IMR-90 (cell line): ENCODE measurements around the gene TMEFF1. TPM values are rescaled to one million over a fixed set of nuclear protein-coding genes. Genes with fewer than 3 reads are reported as not detected.

Experiments
- ATAC-seq: fragments of 200-7000 bp; cut with Tn5 transposase; 2 replicates; pipeline ENCODE4 v1.9.1; 2020; ENCODE audit warnings: low read depth, mild to moderate bottlenecking, moderate library complexity
- BruUV-seq: library from RNA; stranded (reverse); fragments of 400-500 nt; replicated peaks from 2 replicates; lab custom pipeline; 2021; lab: Mats Ljungman, UMichigan
- CTCF ChIA-PET: fragments of 300-600 bp; formaldehyde crosslinking; extraction: SDS; loops from one replicate; lab custom pipeline; 2021; ENCODE audit warnings: antibody characterized with exemption; lab: Yijun Ruan, JAX
- POLR2A ChIA-PET: fragments of 300-600 bp; sonication (Branson Sonifier 250); formaldehyde crosslinking; loops from one replicate; lab custom pipeline; 2022; ENCODE audit warnings: antibody characterized with exemption; ENCODE audit not compliant: unreplicated experiment; lab: Charles Lee
- DNase-seq: peaks from one replicate; pipeline ENCODE4 v3.0.0; 2013
- H2AFZ ChIP-seq: replicated peaks from 2 replicates; pipeline ENCODE3; 2013; ENCODE audit warnings: low read length, mild to moderate bottlenecking; ENCODE audit not compliant: poor library complexity
- H2AK5ac ChIP-seq: 2 replicates; pipeline ENCODE4 v1.6.1; 2013; ENCODE audit warnings: low read depth, low read length, inconsistent platforms
- H2AK9ac ChIP-seq: replicated peaks from 2 replicates; pipeline ENCODE3; 2013; ENCODE audit warnings: mild to moderate bottlenecking, low read depth, low read length, moderate library complexity; ENCODE audit not compliant: poor library complexity
- H2BK120ac ChIP-seq: 2 replicates; pipeline ENCODE4 v1.6.1; 2013; ENCODE audit warnings: low read depth, low read length, inconsistent platforms
- H2BK15ac ChIP-seq: 3 replicates; pipeline ENCODE4 v1.6.1; 2013; ENCODE audit warnings: low read depth, low read length, inconsistent platforms
- H2BK20ac ChIP-seq: 2 replicates; pipeline ENCODE4 v1.6.1; 2013; ENCODE audit warnings: low read depth, mild to moderate bottlenecking, inconsistent platforms, low read length, moderate library complexity
- H2BK5ac ChIP-seq: 2 replicates; pipeline ENCODE4 v1.6.1; 2013; ENCODE audit warnings: mild to moderate bottlenecking, low read depth, low read length, inconsistent platforms; ENCODE audit not compliant: poor library complexity, severe bottlenecking
- H3K14ac ChIP-seq: replicated peaks from 2 replicates; pipeline ENCODE4 v1.6.1; 2013; ENCODE audit warnings: low read depth, low read length, inconsistent platforms
- H3K18ac ChIP-seq: 2 replicates; pipeline ENCODE4 v1.6.1; 2013; ENCODE audit warnings: low read depth, low read length, control low read depth
- H3K23ac ChIP-seq: 2 replicates; pipeline ENCODE4 v1.6.1; 2013; ENCODE audit warnings: low read depth, low read length, inconsistent platforms
- H3K27ac ChIP-seq: 2 replicates; pipeline ENCODE4 v1.5.1; 2013; ENCODE audit warnings: mild to moderate bottlenecking, control low read depth, low read length; ENCODE audit not compliant: insufficient read depth
- H3K27me3 ChIP-seq: 2 replicates; pipeline ENCODE4 v1.6.1; 2013; ENCODE audit warnings: low read length; ENCODE audit not compliant: control insufficient read depth, insufficient read depth
- H3K36me3 ChIP-seq: 2 replicates; pipeline ENCODE4 v1.6.1; 2013; ENCODE audit warnings: low read length, mixed read lengths; ENCODE audit not compliant: control insufficient read depth, insufficient read depth
- H3K4ac ChIP-seq: 2 replicates; pipeline ENCODE4 v1.6.1; 2013; ENCODE audit warnings: low read depth, low read length, inconsistent platforms
- H3K4me1 ChIP-seq: 2 replicates; pipeline ENCODE4 v1.6.1; 2013; ENCODE audit warnings: low read length, mixed read lengths; ENCODE audit not compliant: control insufficient read depth, insufficient read depth
- H3K4me2 ChIP-seq: 2 replicates; pipeline ENCODE4 v1.6.1; 2013; ENCODE audit warnings: low read depth, mild to moderate bottlenecking, control low read depth, low read length, moderate library complexity
- H3K4me3 ChIP-seq: 2 replicates; pipeline ENCODE4 v1.5.1; 2013; ENCODE audit warnings: low read depth, mild to moderate bottlenecking, control low read depth, low read length, moderate library complexity; ENCODE audit not compliant: insufficient read depth
- H3K56ac ChIP-seq: 2 replicates; pipeline ENCODE4 v1.6.1; 2013; ENCODE audit warnings: low read length, inconsistent platforms; ENCODE audit not compliant: insufficient read depth; ENCODE audit errors: extremely low read depth
- H3K79me1 ChIP-seq, 2 experiments: 2 replicates each; pipeline ENCODE4 v1.6.1; 2013; ENCODE audit warnings: low read length in 2 of 2, inconsistent platforms in 1 of 2, low read depth in 1 of 2
- H3K9ac ChIP-seq: 2 replicates; pipeline ENCODE4 v1.6.1; 2013; ENCODE audit warnings: low read depth, low read length, control low read depth
- H3K9me1 ChIP-seq: 2 replicates; pipeline ENCODE4 v1.6.1; 2013; ENCODE audit warnings: low read length, inconsistent platforms; ENCODE audit not compliant: insufficient read depth
- H3K9me3 ChIP-seq: 2 replicates; pipeline ENCODE4 v1.6.1; 2013; ENCODE audit warnings: low read length; ENCODE audit not compliant: control insufficient read depth, insufficient read depth
- H4K20me1 ChIP-seq: 2 replicates; pipeline ENCODE4 v1.6.1; 2013; ENCODE audit warnings: low read length, inconsistent platforms; ENCODE audit not compliant: insufficient read depth
- H4K5ac ChIP-seq: 2 replicates; pipeline ENCODE4 v1.6.1; 2013; ENCODE audit warnings: mild to moderate bottlenecking, low read depth, low read length, control low read depth
- H4K8ac ChIP-seq, 2 experiments: 2 replicates each; pipeline ENCODE4 v1.6.1; 2013; ENCODE audit warnings: low read depth in 2 of 2, low read length in 2 of 2, control low read depth in 1 of 2, inconsistent platforms in 1 of 2
- H4K91ac ChIP-seq: 2 replicates; pipeline ENCODE4 v1.6.1; 2013; ENCODE audit warnings: low read depth, low read length, inconsistent platforms; ENCODE audit not compliant: insufficient read depth
- CEBPB ChIP-seq: IDR thresholded peaks from 2 replicates; pipeline ENCODE4 v1.6.1; 2012; ENCODE audit warnings: low read depth, low read length, improper control_type of control experiment
- CHD1 ChIP-seq: IDR thresholded peaks from 2 replicates; pipeline ENCODE4 v1.6.1; 2012; ENCODE audit warnings: low read depth, low read length, improper control_type of control experiment
- MAZ ChIP-seq: IDR thresholded peaks from 2 replicates; pipeline ENCODE4 v1.6.1; 2012; ENCODE audit warnings: low read depth, mild to moderate bottlenecking, low read length, improper control_type of control experiment, moderate library complexity, borderline replicate concordance
- MXI1 ChIP-seq: IDR thresholded peaks from 2 replicates; pipeline ENCODE4 v1.6.1; 2012; ENCODE audit warnings: low read depth, mild to moderate bottlenecking, low read length, moderate library complexity, borderline replicate concordance
- NFE2L2 ChIP-seq: fragments of 150-350 bp; IDR thresholded peaks from 2 replicates; pipeline ENCODE4 v1.6.1; 2016; ENCODE audit warnings: low read depth, mild to moderate bottlenecking, low read length
- RCOR1 ChIP-seq: IDR thresholded peaks from 2 replicates; pipeline ENCODE4 v1.6.1; 2012; ENCODE audit warnings: mild to moderate bottlenecking, low read length, improper control_type of control experiment; ENCODE audit not compliant: insufficient replicate concordance
- RFX5 ChIP-seq: IDR thresholded peaks from 2 replicates; pipeline ENCODE4 v1.8.0; 2012; ENCODE audit warnings: low read depth, mild to moderate bottlenecking, low read length, moderate library complexity
- WGBS, 2 experiments: methylation state at CpG; one replicate each; pipeline versions ENCODE4 v1.1.5 to v1.1.7; 2013; ENCODE audit warnings: missing lambda C conversion rate in 2 of 2; ENCODE audit not compliant: insufficient read length in 1 of 2; ENCODE audit errors: extremely low coverage in 2 of 2; 5-methylcytosine and 5-hydroxymethylcytosine counted together
- dilution Hi-C: fragments of 300-500 bp; cut with HindIII; formaldehyde crosslinking; loops from one replicate; pipeline ENCODE4 v1.14.3; 2018; ENCODE audit warnings: low sequenced_read_pairs; ENCODE audit not compliant: unreplicated experiment
- in situ Hi-C: fragments of 300-500 bp; cut with MboI; formaldehyde crosslinking; loops from 3 replicates; pipeline ENCODE4 v1.14.3; 2019; ENCODE audit warnings: low sequenced_read_pairs, inconsistent platforms, mixed read lengths
- intact Hi-C: fragments of 100-400 bp; cut with micrococcal nuclease; formaldehyde crosslinking; loops from 2 replicates; pipeline ENCODE4 v1.10.0; 2022
- polyA plus RNA-seq, 3 experiments: library from polyadenylated mRNA; depleted of rRNA; stranded (reverse); fragments of >200 nt; gene quantifications; 2 replicates each; pipeline ENCODE4 v1.2.3, GENCODE V29; 2012; ENCODE audit warnings: low replicate concordance in 1 of 3
- total RNA-seq: library from RNA; depleted of rRNA; stranded (reverse); fragments of >200 nt; gene quantifications from 2 replicates; pipeline ENCODE4 v1.2.3, GENCODE V29; 2012
- TF ChIP-seq, protein P1 (sequence below): conservative IDR thresholded peaks from 2 replicates; pipeline ENCODE4 v1.5.1; 2012; ENCODE audit warnings: mild to moderate bottlenecking, low read depth, low read length, improper control_type of control experiment

TMEFF1 gene
- total and polyA plus RNA-seq, 2 of the 4 experiments (the other 2 are of a cell fraction) = 0.62 to 0.90 TPM

DNA sequence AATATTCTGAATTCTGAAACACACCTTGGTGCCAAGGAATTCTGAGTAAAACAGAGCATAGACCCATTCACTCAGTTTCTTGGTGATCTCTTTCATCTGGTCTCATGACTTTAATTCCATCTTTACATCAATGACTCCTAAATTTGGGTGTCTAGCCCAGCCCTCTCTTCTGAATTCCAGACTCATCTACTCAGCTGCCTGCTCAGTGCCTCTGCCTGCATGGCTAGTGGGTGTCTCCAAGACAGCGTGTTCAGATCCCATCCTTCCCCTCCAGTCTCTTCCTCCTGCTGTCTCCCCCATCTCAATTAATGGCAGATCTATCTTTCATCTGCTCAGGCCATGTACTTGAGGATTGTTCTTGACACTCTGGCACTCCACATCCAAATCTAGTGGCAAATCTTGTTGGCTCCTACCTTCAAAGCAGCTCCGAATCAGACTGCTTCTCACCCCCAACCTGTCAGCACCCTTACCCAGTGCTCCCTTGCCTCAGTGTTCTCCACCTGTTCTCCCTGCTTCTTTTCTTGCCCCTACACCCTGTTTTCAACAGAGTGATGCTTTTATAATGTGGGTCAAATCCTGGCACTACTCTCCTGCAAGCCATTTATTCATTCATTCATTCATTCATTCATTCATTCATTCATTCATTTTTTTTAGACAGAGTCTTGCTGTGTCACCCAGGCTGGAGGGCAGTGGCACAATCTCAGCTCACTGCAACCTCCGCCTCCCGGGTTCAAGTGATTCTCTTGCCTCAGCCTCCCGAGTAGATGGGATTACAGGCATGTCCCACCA is 110.3 kb downstream of the TMEFF1 start:
- no peaks in the 10 kb centered on the region for H3K36me3 ChIP-seq

More for the DNA sequence above, 110.3 kb downstream of the TMEFF1 start:
- Histone ChIP-seq H3K56ac (no peak overlapping the region), H3K4ac (no peak overlapping the region), H3K27ac (no peak overlapping the region), H4K5ac (no peak overlapping the region), H4K91ac (no peak overlapping the region), H3K79me1 (peaks cover 4 to 7% of the 10 kb centered on the region in 2 experiments; a peak in 3 of 4 replicates), H3K27me3 (no peaks in the 10 kb centered on the region), H4K8ac (no peak overlapping the region), H2AFZ (no peak overlapping the region), H4K20me1 (no peaks in the 10 kb centered on the region), H3K4me3 (no peak overlapping the region), H3K4me2 (no peak overlapping the region), H3K23ac (no peak overlapping the region), H3K9ac (no peak overlapping the region), H3K9me1 (peaks cover 9% of the 10 kb centered on the region; the same call in 1 of the 2 replicates), H2BK20ac (no peak overlapping the region), H2AK5ac (no peak overlapping the region), H3K14ac (no peak overlapping the region), H2BK5ac (no peak overlapping the region), H3K9me3 (no peaks in the 10 kb centered on the region), H3K4me1 (peaks cover 7% of the 10 kb centered on the region), H2BK15ac (no peak overlapping the region), H2BK120ac (no peak overlapping the region), H2AK9ac (no peak overlapping the region), H3K18ac (no peak overlapping the region)
- no TSS peak for BruUV-seq
- WGBS, 2 experiments = 90% methylated on average over 1 of the region's 5 CpGs; no CpG with 5 or more reads in 1 of the 2 experiments
- DNase-seq = no peak
- intact Hi-C loops = no loop called here
- POLR2A ChIA-PET = no interaction called here
- no peak for TF ChIP-seq MXI1
- no peak for TF ChIP-seq RFX5
- TF ChIP-seq NFE2L2 = no peak
- TF ChIP-seq MAZ = no peak
- TF ChIP-seq, protein P1, sequence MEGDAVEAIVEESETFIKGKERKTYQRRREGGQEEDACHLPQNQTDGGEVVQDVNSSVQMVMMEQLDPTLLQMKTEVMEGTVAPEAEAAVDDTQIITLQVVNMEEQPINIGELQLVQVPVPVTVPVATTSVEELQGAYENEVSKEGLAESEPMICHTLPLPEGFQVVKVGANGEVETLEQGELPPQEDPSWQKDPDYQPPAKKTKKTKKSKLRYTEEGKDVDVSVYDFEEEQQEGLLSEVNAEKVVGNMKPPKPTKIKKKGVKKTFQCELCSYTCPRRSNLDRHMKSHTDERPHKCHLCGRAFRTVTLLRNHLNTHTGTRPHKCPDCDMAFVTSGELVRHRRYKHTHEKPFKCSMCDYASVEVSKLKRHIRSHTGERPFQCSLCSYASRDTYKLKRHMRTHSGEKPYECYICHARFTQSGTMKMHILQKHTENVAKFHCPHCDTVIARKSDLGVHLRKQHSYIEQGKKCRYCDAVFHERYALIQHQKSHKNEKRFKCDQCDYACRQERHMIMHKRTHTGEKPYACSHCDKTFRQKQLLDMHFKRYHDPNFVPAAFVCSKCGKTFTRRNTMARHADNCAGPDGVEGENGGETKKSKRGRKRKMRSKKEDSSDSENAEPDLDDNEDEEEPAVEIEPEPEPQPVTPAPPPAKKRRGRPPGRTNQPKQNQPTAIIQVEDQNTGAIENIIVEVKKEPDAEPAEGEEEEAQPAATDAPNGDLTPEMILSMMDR = no peak
- TF ChIP-seq CEBPB = no peak
- TF ChIP-seq RCOR1 = no peak
- TF ChIP-seq CHD1 = no peak
- dilution Hi-C loops = no loop called here
- ATAC-seq = no peak
- CTCF ChIA-PET = no interaction called here
- in situ Hi-C loops = loop anchor here (10.0 to 25.0 kb wide), 4 partner anchors 128 to 1396 kb away; no protein-coding TSS in a partner anchor
